Choroid plexus epithelial cell (primary cell): ENCODE results near the gene CDON.

Source experiments
- DNase-seq: peaks from one replicate; pipeline ENCODE4 v3.0.0-alpha.2; 2010; ENCODE audit warnings: low read depth
- H3K4me3 ChIP-seq: 2 replicates; pipeline ENCODE4 v1.5.1; 2011; ENCODE audit warnings: low read depth, mild to moderate bottlenecking, control low read depth, low read length, moderate library complexity
- TF ChIP-seq, protein P1 (sequence below): conservative IDR thresholded peaks from 2 replicates; pipeline ENCODE4 v1.5.1; 2011; ENCODE audit warnings: low read depth, mild to moderate bottlenecking, control low read depth, inconsistent platforms, low read length, moderate library complexity

Gene CDON

DNA sequence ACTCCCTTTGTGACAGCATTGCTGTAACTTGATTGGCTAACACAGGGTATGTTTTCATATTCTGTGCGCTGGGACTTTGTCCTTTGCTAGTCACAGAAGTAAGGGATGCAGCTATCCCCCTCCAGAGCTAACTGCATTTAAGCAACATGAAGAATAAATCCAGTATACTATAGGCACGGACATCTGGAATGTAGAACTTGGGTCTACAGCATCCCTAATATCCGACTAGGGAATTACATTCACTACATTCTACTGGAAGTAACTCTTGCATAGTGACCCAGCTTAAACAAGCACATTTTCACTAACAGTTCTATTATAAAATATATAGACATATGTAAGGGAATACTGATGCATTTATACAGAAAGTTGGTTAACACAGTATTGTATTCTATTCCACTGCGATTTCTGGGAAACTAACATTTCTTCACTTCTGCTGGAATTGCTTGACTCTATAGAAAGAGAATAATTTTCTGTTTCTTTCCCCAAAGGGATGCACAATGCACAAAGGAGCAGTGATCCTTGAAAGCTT is 103.7 kb downstream of the CDON start:
- TF ChIP-seq, protein P1, sequence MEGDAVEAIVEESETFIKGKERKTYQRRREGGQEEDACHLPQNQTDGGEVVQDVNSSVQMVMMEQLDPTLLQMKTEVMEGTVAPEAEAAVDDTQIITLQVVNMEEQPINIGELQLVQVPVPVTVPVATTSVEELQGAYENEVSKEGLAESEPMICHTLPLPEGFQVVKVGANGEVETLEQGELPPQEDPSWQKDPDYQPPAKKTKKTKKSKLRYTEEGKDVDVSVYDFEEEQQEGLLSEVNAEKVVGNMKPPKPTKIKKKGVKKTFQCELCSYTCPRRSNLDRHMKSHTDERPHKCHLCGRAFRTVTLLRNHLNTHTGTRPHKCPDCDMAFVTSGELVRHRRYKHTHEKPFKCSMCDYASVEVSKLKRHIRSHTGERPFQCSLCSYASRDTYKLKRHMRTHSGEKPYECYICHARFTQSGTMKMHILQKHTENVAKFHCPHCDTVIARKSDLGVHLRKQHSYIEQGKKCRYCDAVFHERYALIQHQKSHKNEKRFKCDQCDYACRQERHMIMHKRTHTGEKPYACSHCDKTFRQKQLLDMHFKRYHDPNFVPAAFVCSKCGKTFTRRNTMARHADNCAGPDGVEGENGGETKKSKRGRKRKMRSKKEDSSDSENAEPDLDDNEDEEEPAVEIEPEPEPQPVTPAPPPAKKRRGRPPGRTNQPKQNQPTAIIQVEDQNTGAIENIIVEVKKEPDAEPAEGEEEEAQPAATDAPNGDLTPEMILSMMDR = no peak
- no peak for DNase-seq
- no peak overlapping the region for H3K4me3 ChIP-seq

DNA sequence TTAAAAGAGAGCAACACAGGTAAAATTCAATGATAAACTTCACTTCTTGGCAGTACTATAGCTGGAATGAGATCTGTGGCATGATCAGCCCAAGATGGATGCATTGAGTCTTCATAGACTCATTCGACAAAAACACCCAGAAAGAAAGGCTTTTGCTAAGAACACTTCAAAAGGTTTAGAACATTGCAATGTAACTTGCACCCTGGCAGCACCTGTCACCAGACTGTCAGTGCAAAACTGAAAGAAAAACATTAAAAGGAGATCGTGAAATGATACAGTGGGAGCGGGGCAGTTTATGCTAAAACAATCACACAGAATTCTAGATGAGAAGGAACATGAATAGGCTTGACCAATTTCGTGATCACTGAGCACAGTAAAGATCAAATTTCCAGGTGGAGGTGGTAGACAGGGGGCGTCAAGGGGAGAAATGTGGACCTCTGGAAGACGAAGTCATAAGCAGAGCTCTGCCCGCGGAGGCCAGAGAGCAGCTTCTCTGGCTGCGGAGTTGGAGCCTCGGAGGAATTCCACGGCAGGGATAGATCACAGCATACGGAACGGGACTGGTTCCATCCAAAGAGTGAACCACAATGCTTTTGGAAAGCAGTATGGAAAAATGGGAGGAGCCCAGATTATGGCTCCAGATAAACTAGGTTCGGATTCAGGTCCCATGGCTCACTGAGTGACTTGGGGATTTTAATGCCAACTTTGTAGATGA is 104.9 kb downstream of the CDON start:
- TF ChIP-seq, protein P1 = no peak
- no peak overlapping the region for H3K4me3 ChIP-seq
- DNase-seq = no peak

DNA sequence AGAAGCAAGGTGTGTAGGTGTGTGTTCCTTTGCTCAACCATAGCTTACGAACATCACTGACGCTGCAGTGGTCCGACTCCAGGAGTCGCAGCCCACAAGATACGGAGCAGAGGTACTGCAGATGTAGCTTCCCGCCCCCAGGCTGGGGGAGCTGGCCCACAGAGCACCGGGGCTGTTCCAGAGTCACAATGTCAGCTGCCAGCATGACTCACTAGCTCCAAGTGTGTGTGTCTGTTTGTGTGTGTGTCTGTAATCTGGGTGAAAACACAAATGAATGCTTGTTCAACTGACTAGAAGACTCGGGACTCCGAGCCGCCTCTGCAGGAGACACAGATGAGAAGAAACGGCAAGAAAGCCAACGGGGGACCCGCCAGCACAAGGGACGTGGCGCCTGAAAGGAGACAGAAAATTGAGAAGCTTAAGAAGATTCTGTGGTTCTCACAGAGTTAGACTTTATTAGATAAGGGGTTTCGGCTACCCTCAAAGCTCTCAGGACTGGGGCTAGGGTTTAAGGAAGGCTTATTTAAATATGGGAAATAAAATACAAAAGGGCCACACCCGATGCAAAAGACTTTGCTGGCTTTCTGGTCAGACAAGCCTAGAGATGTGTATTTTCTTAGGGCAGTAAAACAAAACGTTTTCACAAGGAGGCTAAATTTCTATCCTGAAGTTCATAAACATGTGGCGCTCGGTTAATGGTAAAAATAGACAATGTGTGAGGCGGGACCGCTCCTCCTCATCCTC is 106.1 kb downstream of the CDON start:
- no peak overlapping the region for H3K4me3 ChIP-seq
- DNase-seq = peak; percentile 9
- TF ChIP-seq, protein P1 = no peak

DNA sequence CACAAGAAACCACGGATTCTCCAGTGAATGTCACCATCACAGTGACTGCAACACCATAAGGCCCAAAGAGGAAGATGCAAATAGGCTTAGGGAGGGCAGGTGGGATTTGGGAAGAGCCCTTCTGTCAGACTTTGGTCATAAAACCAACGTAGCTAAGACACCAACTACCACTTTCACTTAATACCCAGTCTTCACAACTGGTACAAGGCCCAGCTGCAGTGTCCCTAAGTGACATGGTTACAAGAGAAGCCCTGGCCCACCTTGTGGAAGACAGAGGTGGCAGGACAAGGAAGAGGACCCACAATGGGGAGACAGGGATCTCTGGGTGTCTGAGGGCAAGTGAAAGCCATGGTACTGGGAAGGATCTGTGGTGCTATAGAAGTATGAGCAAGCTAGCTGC is 106.8 kb downstream of the CDON start:
- TF ChIP-seq, protein P1 = no peak
- DNase-seq = no peak
- no peak overlapping the region for H3K4me3 ChIP-seq

DNA sequence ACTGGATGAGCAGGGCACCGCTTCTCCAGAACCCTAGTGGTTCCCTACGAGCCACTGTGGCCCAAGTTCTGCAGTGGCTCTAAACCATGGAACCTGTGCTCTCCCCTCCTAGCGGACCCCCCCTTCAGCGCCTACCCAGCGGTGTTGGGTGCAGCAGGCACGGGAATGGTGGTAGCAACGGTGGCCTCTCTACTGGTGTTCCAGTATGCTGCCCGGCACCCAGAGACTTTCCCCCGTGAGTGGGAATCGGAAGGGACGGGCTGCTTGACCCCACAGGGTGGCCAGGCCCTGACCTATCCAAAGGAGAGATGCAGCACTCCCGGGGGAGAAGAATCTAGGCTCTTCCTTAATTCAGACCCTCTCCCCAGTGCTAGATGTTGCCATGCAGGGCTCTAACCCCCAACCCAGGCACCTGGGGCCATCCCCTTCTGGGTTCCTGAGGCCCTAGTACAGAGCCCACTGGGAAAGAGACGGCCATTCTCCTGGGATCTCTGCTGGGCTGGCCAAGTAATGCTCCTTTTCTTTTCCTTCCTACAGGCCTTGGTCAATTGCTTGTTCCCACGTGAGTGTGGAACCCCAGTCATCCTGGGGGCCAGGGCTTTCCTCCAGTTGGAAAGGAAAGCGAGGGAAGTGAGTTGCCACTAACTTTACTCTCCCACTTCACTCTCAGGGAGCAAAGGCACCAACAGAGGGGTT is 107.6 kb downstream of the CDON start:
- TF ChIP-seq, protein P1 = no peak
- no peak overlapping the region for H3K4me3 ChIP-seq
- DNase-seq = no peak

DNA sequence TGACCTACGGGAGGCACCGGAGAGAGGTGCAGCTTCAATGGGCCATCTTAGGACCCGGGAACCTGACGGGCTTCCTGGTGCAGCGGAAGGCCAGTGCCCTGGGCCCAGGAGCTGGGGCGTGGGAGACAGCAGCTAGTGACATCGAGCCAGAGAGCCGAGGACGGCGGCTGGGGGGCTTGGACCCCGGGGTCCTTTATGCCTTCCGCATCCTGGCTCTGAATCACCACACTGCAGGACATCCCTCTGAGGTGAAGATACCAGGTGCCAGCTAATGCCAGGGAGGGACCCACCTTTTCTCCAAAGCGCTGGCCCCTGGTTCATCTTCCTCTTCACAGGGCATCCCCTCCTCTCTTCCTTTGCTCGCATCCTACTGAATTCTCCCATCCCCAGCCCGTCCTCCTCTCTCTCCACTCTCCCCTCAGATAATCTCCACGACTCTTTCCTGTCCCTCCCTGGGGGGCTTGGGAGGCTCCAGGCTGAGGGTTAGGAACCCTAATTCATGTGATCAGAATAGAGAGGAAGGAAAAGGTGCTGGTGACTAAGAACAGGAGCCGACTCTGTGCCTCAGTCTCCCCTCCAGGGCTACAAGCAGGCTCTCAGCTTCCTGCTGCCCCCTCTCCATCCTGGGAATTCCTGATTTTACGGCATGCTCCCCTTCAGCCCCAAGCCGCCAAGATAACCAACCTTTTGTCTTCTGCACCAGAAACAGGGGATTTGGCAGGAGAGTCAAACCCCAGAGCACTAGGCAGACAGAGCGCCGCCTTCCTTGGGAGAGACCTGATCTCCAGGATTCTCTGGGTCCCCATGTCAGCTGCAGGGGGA is 108.3 kb downstream of the CDON start:
- H3K4me3 ChIP-seq = no peak overlapping the region
- no peak for DNase-seq
- TF ChIP-seq, protein P1 = no peak
